GM23338 (cell line): Measurements from ENCODE around the gene GNAI3. TPM values are rescaled to one million over a fixed set of nuclear protein-coding genes. Genes with fewer than 3 reads are reported as not detected.

Experiments
- ATAC-seq: fragments of 200-7000 bp; cut with Tn5 transposase; 3 replicates; pipeline ENCODE4 v1.9.1; 2020
- DNase-seq: peaks from one replicate; pipeline ENCODE4 v3.0.0-alpha.2; 2015; ENCODE audit warnings: low spot score
- H2AFZ ChIP-seq: fragments of 200-600 bp; sonication (generic); 2 replicates; pipeline ENCODE4 v1.8.0; 2016; ENCODE audit warnings: antibody characterized with exemption, mild to moderate bottlenecking, moderate library complexity
- H3F3A ChIP-seq: fragments of 200-600 bp; sonication (generic); replicated peaks from 2 replicates; pipeline ENCODE4 v1.8.0; 2017; ENCODE audit warnings: antibody characterized with exemption, mixed run types, low read depth
- H3K27ac ChIP-seq: fragments of 200-600 bp; sonication (generic); 2 replicates; pipeline ENCODE4 v1.6.1; 2016; ENCODE audit warnings: low read depth
- H3K27me3 ChIP-seq: fragments of 200-600 bp; sonication (generic); 2 replicates; pipeline ENCODE4 v1.8.0; 2016; ENCODE audit warnings: mild to moderate bottlenecking, mixed run types, moderate library complexity; ENCODE audit not compliant: insufficient read depth
- H3K36me3 ChIP-seq: fragments of 200-600 bp; sonication (generic); 2 replicates; pipeline ENCODE4 v1.8.0; 2016; ENCODE audit warnings: mild to moderate bottlenecking; ENCODE audit not compliant: insufficient read depth
- H3K4me1 ChIP-seq: fragments of 200-600 bp; sonication (generic); 2 replicates; pipeline ENCODE4 v1.8.0; 2016; ENCODE audit warnings: mild to moderate bottlenecking, moderate library complexity; ENCODE audit not compliant: insufficient read depth
- H3K4me2 ChIP-seq: fragments of 200-600 bp; sonication (generic); 2 replicates; pipeline ENCODE4 v1.7.1; 2017; ENCODE audit warnings: mixed run types
- H3K4me3 ChIP-seq: fragments of 200-600 bp; sonication (generic); 2 replicates; pipeline ENCODE4 v1.6.1; 2016; ENCODE audit warnings: mixed run types
- H3K79me2 ChIP-seq: fragments of 200-600 bp; sonication (generic); replicated peaks from 2 replicates; pipeline ENCODE4 v1.8.0; 2017; ENCODE audit warnings: mild to moderate bottlenecking; ENCODE audit not compliant: insufficient read depth
- H3K9me2 ChIP-seq: fragments of 200-600 bp; sonication (generic); 2 replicates; pipeline ENCODE4 v1.8.0; 2017; ENCODE audit not compliant: insufficient read depth
- H4K20me1 ChIP-seq: fragments of 200-600 bp; sonication (generic); replicated peaks from 2 replicates; pipeline ENCODE4 v1.8.0; 2017; ENCODE audit warnings: mild to moderate bottlenecking; ENCODE audit not compliant: insufficient read depth
- H3K27ac Mint-ChIP-seq: 2 replicates; pipeline ENCODE4 v1.8.0; 2020; ENCODE audit warnings: inconsistent platforms, mild to moderate bottlenecking, moderate library complexity, mixed read lengths
- H3K27me3 Mint-ChIP-seq: 3 replicates; pipeline ENCODE4 v1.8.0; 2022; ENCODE audit warnings: low read depth, mild to moderate bottlenecking, moderate library complexity, mixed read lengths, inconsistent platforms; ENCODE audit not compliant: insufficient read depth, poor library complexity
- H3K36me3 Mint-ChIP-seq: 3 replicates; pipeline ENCODE4 v1.8.0; 2021; ENCODE audit warnings: low read depth, mild to moderate bottlenecking, inconsistent platforms, moderate library complexity, mixed read lengths
- H3K4me1 Mint-ChIP-seq: 3 replicates; pipeline ENCODE4 v1.8.0; 2020; ENCODE audit warnings: mild to moderate bottlenecking, inconsistent platforms, mixed read lengths
- H3K4me3 Mint-ChIP-seq: 3 replicates; pipeline ENCODE4 v1.8.0; 2021; ENCODE audit warnings: moderate library complexity, mild to moderate bottlenecking, inconsistent platforms, mixed read lengths
- H3K9me3 Mint-ChIP-seq: 3 replicates; pipeline ENCODE4 v1.8.0; 2020; ENCODE audit warnings: moderate library complexity, mild to moderate bottlenecking, inconsistent platforms, mixed read lengths
- EZH2 ChIP-seq: fragments of 200-600 bp; sonication (generic); IDR thresholded peaks from one replicate; pipeline ENCODE4 v1.8.0; 2017; ENCODE audit warnings: antibody characterized with exemption, mild to moderate bottlenecking, low read depth; ENCODE audit not compliant: unreplicated experiment
- NANOG ChIP-seq: IDR thresholded peaks from 2 replicates; pipeline ENCODE4 v1.6.1; 2016; ENCODE audit warnings: antibody characterized with exemption, borderline replicate concordance
- POLR2AphosphoS5 ChIP-seq: IDR thresholded peaks from 2 replicates; pipeline ENCODE4 v1.6.1; 2016; ENCODE audit warnings: antibody characterized with exemption, low read depth
- ZNF331 ChIP-seq: fragments of 250-450 bp; sonication (Bioruptor Pico); IDR thresholded peaks from 2 replicates; pipeline ENCODE4 v1.5.0; 2020; ENCODE audit warnings: low read depth, mild to moderate bottlenecking, moderate library complexity
- polyA plus RNA-seq: library from polyadenylated mRNA; unstranded; fragments of >200 nt; fragmentation: Nextera tagmentation; extraction: Ambion mirVana; gene quantifications from 2 replicates; pipeline ENCODE4 v1.2.1, GENCODE V29; 2016
- total RNA-seq: library from RNA; depleted of rRNA; stranded (reverse); fragments of >200 nt; shearing (Covaris generic); gene quantifications from 2 replicates; pipeline ENCODE4 v1.2.3, GENCODE V29; 2014
- TF ChIP-seq, protein P1 (sequence below): fragments of 250-450 bp; sonication (Bioruptor Pico); IDR thresholded peaks from 2 replicates; pipeline ENCODE4 v1.5.0; 2020; ENCODE audit warnings: mild to moderate bottlenecking, moderate library complexity
- TF ChIP-seq, protein P2 (sequence below), 2 experiments: fragments of 200-600 bp in 1 of 2; sonication (generic) in 1 of 2; conservative IDR thresholded peaks; 2 replicates each; pipeline versions ENCODE4 v1.5.1 to v1.6.1; 2016 to 2017; ENCODE audit warnings: antibody characterized with exemption in 2 of 2, low read depth in 2 of 2, mild to moderate bottlenecking in 2 of 2, moderate library complexity in 1 of 2
- TF ChIP-seq, protein P3 (sequence below): IDR thresholded peaks from 2 replicates; pipeline ENCODE4 v1.6.1; 2016; ENCODE audit warnings: antibody characterized with exemption

Gene GNAI3
- total and polyA plus RNA-seq, 2 experiments from 2014 or later, result 4.5 to 10.2 TPM

DNA sequence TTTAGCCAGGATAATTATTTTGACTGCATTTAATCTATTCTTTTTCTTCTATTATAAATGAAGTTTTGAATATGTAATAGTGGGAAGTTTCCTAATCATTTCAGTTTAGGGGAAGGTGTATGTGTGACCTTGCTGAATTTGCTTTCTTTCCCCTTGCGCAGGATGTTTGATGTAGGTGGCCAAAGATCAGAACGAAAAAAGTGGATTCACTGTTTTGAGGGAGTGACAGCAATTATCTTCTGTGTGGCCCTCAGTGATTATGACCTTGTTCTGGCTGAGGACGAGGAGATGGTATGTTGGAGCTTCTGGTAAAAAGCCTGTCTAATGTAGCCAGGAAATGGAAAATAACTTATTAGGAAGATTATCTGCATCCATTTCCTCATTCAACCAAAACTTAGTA is 37.6 kb downstream of the GNAI3 start (continued):
- TF ChIP-seq, protein P1, sequence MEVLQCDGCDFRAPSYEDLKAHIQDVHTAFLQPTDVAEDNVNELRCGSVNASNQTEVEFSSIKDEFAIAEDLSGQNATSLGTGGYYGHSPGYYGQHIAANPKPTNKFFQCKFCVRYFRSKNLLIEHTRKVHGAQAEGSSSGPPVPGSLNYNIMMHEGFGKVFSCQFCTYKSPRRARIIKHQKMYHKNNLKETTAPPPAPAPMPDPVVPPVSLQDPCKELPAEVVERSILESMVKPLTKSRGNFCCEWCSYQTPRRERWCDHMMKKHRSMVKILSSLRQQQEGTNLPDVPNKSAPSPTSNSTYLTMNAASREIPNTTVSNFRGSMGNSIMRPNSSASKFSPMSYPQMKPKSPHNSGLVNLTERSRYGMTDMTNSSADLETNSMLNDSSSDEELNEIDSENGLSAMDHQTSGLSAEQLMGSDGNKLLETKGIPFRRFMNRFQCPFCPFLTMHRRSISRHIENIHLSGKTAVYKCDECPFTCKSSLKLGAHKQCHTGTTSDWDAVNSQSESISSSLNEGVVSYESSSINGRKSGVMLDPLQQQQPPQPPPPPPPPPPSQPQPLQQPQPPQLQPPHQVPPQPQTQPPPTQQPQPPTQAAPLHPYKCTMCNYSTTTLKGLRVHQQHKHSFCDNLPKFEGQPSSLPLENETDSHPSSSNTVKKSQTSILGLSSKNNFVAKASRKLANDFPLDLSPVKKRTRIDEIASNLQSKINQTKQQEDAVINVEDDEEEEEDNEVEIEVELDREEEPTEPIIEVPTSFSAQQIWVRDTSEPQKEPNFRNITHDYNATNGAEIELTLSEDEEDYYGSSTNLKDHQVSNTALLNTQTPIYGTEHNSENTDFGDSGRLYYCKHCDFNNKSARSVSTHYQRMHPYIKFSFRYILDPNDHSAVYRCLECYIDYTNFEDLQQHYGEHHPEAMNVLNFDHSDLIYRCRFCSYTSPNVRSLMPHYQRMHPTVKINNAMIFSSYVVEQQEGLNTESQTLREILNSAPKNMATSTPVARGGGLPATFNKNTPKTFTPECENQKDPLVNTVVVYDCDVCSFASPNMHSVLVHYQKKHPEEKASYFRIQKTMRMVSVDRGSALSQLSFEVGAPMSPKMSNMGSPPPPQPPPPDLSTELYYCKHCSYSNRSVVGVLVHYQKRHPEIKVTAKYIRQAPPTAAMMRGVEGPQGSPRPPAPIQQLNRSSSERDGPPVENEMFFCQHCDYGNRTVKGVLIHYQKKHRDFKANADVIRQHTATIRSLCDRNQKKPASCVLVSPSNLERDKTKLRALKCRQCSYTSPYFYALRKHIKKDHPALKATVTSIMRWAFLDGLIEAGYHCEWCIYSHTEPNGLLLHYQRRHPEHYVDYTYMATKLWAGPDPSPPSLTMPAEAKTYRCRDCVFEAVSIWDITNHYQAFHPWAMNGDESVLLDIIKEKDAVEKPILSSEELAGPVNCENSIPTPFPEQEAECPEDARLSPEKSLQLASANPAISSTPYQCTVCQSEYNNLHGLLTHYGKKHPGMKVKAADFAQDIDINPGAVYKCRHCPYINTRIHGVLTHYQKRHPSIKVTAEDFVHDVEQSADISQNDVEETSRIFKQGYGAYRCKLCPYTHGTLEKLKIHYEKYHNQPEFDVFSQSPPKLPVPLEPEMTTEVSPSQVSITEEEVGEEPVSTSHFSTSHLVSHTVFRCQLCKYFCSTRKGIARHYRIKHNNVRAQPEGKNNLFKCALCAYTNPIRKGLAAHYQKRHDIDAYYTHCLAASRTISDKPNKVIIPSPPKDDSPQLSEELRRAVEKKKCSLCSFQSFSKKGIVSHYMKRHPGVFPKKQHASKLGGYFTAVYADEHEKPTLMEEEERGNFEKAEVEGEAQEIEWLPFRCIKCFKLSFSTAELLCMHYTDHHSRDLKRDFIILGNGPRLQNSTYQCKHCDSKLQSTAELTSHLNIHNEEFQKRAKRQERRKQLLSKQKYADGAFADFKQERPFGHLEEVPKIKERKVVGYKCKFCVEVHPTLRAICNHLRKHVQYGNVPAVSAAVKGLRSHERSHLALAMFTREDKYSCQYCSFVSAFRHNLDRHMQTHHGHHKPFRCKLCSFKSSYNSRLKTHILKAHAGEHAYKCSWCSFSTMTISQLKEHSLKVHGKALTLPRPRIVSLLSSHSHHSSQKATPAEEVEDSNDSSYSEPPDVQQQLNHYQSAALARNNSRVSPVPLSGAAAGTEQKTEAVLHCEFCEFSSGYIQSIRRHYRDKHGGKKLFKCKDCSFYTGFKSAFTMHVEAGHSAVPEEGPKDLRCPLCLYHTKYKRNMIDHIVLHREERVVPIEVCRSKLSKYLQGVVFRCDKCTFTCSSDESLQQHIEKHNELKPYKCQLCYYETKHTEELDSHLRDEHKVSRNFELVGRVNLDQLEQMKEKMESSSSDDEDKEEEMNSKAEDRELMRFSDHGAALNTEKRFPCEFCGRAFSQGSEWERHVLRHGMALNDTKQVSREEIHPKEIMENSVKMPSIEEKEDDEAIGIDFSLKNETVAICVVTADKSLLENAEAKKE (CRISPR knock-in tag), result no peak
- TF ChIP-seq EZH2 (no peak), NANOG (no peak)
- TF ChIP-seq, protein P2, sequence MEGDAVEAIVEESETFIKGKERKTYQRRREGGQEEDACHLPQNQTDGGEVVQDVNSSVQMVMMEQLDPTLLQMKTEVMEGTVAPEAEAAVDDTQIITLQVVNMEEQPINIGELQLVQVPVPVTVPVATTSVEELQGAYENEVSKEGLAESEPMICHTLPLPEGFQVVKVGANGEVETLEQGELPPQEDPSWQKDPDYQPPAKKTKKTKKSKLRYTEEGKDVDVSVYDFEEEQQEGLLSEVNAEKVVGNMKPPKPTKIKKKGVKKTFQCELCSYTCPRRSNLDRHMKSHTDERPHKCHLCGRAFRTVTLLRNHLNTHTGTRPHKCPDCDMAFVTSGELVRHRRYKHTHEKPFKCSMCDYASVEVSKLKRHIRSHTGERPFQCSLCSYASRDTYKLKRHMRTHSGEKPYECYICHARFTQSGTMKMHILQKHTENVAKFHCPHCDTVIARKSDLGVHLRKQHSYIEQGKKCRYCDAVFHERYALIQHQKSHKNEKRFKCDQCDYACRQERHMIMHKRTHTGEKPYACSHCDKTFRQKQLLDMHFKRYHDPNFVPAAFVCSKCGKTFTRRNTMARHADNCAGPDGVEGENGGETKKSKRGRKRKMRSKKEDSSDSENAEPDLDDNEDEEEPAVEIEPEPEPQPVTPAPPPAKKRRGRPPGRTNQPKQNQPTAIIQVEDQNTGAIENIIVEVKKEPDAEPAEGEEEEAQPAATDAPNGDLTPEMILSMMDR (conservative IDR thresholded peaks at IDR 0.05; ENCODE audit: low read depth in 2 of 2), result no peak

DNA sequence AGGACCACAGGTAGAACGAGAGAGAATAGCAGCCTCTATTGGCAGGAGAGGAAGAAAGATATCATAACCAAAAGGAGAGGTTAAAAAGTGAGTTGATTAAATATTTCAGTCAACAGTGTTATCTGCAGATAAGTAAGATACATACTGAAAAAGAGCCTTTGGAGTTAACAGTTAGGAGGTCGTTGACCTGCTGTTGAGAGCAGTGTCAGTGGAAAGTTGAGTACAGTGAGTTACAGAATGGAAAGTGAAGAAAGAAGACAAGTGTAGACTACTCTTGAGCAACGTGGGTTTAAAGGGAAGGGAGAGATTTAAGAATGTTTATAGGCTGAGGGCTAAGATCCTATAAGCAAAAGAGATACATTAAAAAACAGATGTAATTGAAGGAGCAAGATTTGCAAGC is 40.8 kb downstream of the GNAI3 start:
- Mint-ChIP-seq H3K27ac (no peak overlapping the region), H3K4me1 (no peaks in the 10 kb centered on the region), H3K27me3 (no peaks in the 10 kb centered on the region), H3K4me3 (no peak overlapping the region), H3K9me3 (no peaks in the 10 kb centered on the region), H3K36me3 (peaks cover 37% of the 10 kb centered on the region; the same call in 2 of the 3 replicates)
- H3K79me2 ChIP-seq, result no peaks in the 10 kb centered on the region
- no peaks in the 10 kb centered on the region for H3K27me3 ChIP-seq
- no peak overlapping the region for H3K4me2 ChIP-seq
- H3K36me3 ChIP-seq, result peaks cover 42% of the 10 kb centered on the region
- H3F3A ChIP-seq, result no peaks in the 10 kb centered on the region
- no peak overlapping the region for H3K27ac ChIP-seq
- H3K9me2 ChIP-seq, result no peaks in the 10 kb centered on the region
- peaks cover 4% of the 10 kb centered on the region for H4K20me1 ChIP-seq
- H2AFZ ChIP-seq, result no peak overlapping the region
- H3K4me3 ChIP-seq, result no peak overlapping the region
- no peaks in the 10 kb centered on the region for H3K4me1 ChIP-seq
- DNase-seq (no peak), ATAC-seq (no peak)
- TF ChIP-seq POLR2AphosphoS5 (no peak), ZNF331 (CRISPR knock-in tag) (no peak)
- TF ChIP-seq, protein P1 (CRISPR knock-in tag), result no peak
- TF ChIP-seq, protein P3, sequence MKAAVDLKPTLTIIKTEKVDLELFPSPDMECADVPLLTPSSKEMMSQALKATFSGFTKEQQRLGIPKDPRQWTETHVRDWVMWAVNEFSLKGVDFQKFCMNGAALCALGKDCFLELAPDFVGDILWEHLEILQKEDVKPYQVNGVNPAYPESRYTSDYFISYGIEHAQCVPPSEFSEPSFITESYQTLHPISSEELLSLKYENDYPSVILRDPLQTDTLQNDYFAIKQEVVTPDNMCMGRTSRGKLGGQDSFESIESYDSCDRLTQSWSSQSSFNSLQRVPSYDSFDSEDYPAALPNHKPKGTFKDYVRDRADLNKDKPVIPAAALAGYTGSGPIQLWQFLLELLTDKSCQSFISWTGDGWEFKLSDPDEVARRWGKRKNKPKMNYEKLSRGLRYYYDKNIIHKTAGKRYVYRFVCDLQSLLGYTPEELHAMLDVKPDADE, result no peak
